Measurements from ENCODE around the gene GCA. TPM values are rescaled to one million over a fixed set of nuclear protein-coding genes. Genes with fewer than 3 reads are reported as not detected.
A peak's percentile ranks its signal among the peaks of the same experiment; 100 is the strongest.

The GCA gene, protein sequence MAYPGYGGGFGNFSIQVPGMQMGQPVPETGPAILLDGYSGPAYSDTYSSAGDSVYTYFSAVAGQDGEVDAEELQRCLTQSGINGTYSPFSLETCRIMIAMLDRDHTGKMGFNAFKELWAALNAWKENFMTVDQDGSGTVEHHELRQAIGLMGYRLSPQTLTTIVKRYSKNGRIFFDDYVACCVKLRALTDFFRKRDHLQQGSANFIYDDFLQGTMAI
- polyA plus RNA-seq (2013, experiment 1 of 2): 23.3 TPM
- 26.6 TPM for polyA plus RNA-seq (2013, experiment 2 of 2)

DNA sequence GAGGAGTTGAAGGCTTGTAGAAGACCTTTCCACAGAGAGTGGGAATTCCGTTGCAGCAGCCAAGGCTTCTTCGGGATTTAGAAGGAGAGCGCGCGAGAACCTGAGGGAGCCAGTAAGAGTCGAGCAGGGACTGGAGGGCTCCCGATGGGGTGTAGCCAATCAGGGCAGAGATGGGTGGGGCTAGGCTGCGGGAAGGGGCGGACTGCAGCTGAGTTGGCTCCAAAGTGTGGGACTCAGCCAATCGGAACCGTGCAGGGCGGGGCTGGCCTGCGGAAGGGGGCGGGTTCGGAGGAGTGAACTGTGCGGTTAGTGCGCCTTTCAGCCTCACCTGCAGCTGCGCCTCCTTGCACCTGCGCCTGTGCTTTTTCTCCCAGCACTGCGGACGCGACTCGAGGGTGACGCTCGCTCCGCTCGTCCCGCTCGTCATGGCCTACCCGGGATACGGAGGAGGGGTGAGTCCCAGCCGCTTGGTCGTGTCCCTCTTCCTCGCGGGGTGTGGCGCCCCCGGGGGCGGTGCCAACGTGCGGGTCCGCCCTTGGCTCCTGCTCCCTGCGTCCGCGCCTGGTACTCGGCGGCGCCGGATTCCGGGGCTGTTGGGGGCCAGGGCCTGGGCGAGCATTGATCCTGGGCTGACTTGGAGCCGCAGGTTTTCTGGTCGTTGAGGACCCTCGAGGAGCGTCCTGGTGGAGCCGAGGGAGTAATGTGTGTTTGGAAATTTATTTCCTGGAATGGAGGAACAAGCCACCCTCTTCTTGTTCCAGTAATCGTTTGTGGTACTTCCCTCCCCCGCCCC is at the start of gene GCA:
GCA (plus strand) TSS at position 309 of the 793 bp plus-strand sequence; CDS start at position 426, 117 bp downstream.
- H3K27me3 ChIP-seq (ENCODE audit: insufficient read depth, low read length): peaks cover 12% of the 10 kb centered on the region; the same call in 1 of the 2 replicates
- under 1% methylated on average over 57 of the region's 57 CpGs for WGBS
- peaks cover 7% of the 10 kb centered on the region; the same call in 1 of the 2 replicates for H3K4me1 ChIP-seq (ENCODE audit: insufficient read depth, low read length)
- H3K9ac ChIP-seq (ENCODE audit: low read depth, low read length): peak within 1 kb of the TSS; percentile 79
- H3K27ac ChIP-seq (ENCODE audit: low read depth, low read length): peak within 1 kb of the TSS; percentile 31; the same call in 1 of the 2 replicates
- H3K9me3 ChIP-seq (ENCODE audit: insufficient read depth, low read depth, low read length): no peaks in the 10 kb centered on the region
- no peaks in the 10 kb centered on the region for H3K36me3 ChIP-seq (ENCODE audit: insufficient read depth, low read length)
- H3K4me3 ChIP-seq (ENCODE audit: low read length): peak within 1 kb of the TSS; percentile 83

DNA sequence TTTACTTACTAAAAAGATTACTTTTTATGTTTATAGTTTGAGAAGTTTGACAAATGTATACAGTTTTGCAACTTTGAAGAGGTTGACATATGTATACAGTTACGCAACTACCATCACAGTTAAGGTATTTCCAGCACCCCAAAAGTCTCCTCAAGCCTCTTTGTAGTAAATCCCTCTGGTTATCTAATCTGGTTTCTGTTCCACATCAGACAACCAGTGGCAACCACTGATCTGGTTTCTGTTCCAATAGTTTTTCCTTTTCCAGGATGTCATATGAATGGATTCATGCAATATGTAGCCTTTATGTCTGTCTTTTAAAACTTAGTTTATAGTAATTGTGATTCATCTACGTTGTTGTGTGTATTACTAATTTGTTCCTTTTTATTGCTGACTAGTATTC is 48.9 kb upstream of the GCA start:
- WGBS: 90% methylated on average over 2 of the region's 2 CpGs
- no peak overlapping the region for H3K9ac ChIP-seq (ENCODE audit: low read depth, low read length)
- no peak overlapping the region for H3K27ac ChIP-seq (ENCODE audit: low read depth, low read length)
- H3K4me3 ChIP-seq (ENCODE audit: low read length): no peak overlapping the region
- H3K9me3 ChIP-seq (ENCODE audit: insufficient read depth, low read depth, low read length): no peaks in the 10 kb centered on the region
- no peaks in the 10 kb centered on the region for H3K27me3 ChIP-seq (ENCODE audit: insufficient read depth, low read length)
- H3K4me1 ChIP-seq (ENCODE audit: insufficient read depth, low read length): no peaks in the 10 kb centered on the region
- H3K36me3 ChIP-seq (ENCODE audit: insufficient read depth, low read length): no peaks in the 10 kb centered on the region

DNA sequence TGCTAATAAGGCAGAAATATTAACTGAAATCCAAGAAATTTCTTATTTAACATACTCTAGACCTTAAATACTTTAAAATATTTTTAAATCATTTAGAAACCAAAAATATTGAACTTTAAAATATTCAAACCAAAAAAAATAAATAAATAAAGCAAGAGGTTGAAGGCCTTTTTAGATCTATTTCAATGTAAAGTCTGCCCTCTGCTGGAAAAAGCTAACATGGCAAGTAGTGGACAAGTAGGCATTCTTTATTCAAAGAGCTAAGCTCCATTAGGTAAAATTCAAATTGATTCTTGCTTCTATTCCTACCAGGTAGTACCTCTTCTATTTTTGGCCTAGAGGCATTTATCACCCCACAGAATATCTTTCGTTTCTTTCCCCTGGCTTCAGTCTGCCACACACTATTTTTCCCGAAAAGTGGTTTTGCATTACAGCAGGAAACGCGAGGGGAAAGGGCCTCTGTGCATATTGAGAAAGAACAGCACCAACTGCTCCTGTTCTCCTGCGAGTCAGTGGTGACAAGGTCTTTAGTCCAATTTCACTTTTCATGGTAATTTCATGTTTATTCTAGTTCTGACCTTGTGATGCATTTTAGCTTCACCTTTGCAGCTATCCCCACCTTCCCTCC is 45.9 kb upstream of the GCA start:
- Histone ChIP-seq H3K4me1 (ENCODE audit: insufficient read depth, low read length) (no peaks in the 10 kb centered on the region), H3K9ac (ENCODE audit: low read depth, low read length) (no peak overlapping the region), H3K4me3 (ENCODE audit: low read length) (no peak overlapping the region), H3K36me3 (ENCODE audit: insufficient read depth, low read length) (no peaks in the 10 kb centered on the region), H3K27me3 (ENCODE audit: insufficient read depth, low read length) (no peaks in the 10 kb centered on the region), H3K27ac (ENCODE audit: low read depth, low read length) (no peak overlapping the region), H3K9me3 (ENCODE audit: insufficient read depth, low read depth, low read length) (no peaks in the 10 kb centered on the region)
- WGBS: 63% methylated on average over 5 of the region's 5 CpGs

DNA sequence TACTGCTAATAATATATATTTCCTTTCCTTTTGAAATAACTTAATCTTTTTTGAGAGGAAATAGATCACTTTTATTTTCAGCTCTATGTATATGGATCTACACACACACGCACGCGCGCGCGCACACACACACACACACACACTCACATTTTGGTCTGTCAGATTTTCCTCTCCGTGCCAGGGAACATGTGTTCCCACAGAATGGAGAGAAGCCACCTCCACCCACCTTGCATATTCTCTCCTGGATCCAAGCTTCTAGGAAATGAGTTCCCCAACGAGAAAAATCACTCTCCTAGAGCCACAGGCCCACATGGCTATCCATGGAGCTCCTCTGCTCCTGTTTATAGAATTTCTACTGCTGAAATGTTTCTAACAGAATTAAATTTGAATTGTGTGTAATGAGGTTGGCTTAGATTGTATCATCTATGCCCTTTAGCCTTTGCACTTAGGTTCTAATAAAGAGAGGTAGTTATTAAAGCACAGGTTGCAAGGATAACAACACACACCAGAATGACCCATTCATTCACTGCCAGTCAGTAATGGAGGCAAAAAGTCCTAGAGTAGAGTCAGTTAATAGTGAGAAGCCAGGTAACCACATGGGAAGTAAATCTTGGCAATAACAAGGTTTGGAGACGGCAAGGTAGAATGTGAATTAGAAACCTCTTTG is 45.1 kb upstream of the GCA start:
- H3K9ac ChIP-seq (ENCODE audit: low read depth, low read length): no peak overlapping the region
- no peak overlapping the region for H3K4me3 ChIP-seq (ENCODE audit: low read length)
- H3K27me3 ChIP-seq (ENCODE audit: insufficient read depth, low read length): no peaks in the 10 kb centered on the region
- no peaks in the 10 kb centered on the region for H3K9me3 ChIP-seq (ENCODE audit: insufficient read depth, low read depth, low read length)
- WGBS: 96% methylated on average over 9 of the region's 9 CpGs
- H3K27ac ChIP-seq (ENCODE audit: low read depth, low read length): no peak overlapping the region
- no peaks in the 10 kb centered on the region for H3K4me1 ChIP-seq (ENCODE audit: insufficient read depth, low read length)
- no peaks in the 10 kb centered on the region for H3K36me3 ChIP-seq (ENCODE audit: insufficient read depth, low read length)

DNA sequence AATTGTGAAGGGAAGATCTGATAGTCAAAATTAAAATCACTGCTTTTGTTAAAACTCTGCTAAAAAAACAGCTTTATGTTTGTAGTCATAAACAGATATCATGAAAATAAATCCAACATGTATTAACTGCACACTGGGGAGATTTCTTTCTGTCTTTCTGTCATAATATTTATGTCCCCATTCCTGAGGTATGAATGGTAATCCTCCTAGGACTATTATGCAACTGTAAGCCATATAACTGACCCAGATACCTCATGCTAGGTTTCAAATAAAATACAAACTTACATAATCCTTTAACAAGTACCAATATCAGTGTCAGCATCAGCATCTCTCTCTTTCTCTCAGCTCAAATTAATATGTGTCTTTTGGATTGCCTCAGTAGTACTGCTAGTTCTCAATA is 43.7 kb upstream of the GCA start:
- Histone ChIP-seq H3K27me3 (ENCODE audit: insufficient read depth, low read length) (no peaks in the 10 kb centered on the region), H3K4me1 (ENCODE audit: insufficient read depth, low read length) (no peaks in the 10 kb centered on the region), H3K4me3 (ENCODE audit: low read length) (no peak overlapping the region), H3K36me3 (ENCODE audit: insufficient read depth, low read length) (no peaks in the 10 kb centered on the region), H3K9ac (ENCODE audit: low read depth, low read length) (no peak overlapping the region), H3K27ac (ENCODE audit: low read depth, low read length) (no peak overlapping the region), H3K9me3 (ENCODE audit: insufficient read depth, low read depth, low read length) (no peaks in the 10 kb centered on the region)

DNA sequence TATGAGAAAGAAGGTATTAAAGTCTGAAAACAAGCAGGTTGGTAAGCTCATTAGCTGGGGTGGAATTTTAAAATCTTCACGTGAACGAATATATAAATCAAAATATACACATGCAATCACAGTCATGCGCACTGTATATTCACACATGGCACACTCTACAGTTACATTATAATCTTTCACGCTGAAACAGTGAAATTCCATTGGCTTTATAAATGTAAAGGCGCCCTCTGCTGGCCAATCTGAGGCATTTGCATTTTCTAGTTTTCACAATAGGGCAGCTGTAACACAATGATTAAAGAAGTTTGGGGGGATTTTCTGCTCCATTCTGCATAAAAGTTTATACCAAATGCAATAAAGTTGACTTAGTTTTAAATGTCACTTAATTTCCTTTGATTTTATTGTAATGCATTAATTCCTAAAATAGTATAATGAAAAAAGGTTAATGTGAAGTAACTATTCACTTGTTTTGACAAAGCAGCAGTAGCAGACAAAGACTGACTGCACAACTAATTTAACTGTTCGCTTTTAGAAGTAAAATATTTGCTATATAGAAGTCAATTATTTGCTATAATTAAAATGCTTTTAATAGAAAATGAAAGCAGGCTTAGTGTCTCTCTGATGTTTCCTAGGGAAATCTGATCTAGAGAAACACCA is 42.7 kb upstream of the GCA start:
- H3K27me3 ChIP-seq (ENCODE audit: insufficient read depth, low read length): no peaks in the 10 kb centered on the region
- no peaks in the 10 kb centered on the region for H3K9me3 ChIP-seq (ENCODE audit: insufficient read depth, low read depth, low read length)
- no peak overlapping the region for H3K27ac ChIP-seq (ENCODE audit: low read depth, low read length)
- no peaks in the 10 kb centered on the region for H3K4me1 ChIP-seq (ENCODE audit: insufficient read depth, low read length)
- WGBS: 4% methylated on average over 5 of the region's 6 CpGs
- no peaks in the 10 kb centered on the region for H3K36me3 ChIP-seq (ENCODE audit: insufficient read depth, low read length)
- no peak overlapping the region for H3K9ac ChIP-seq (ENCODE audit: low read depth, low read length)
- H3K4me3 ChIP-seq (ENCODE audit: low read length): no peak overlapping the region

DNA sequence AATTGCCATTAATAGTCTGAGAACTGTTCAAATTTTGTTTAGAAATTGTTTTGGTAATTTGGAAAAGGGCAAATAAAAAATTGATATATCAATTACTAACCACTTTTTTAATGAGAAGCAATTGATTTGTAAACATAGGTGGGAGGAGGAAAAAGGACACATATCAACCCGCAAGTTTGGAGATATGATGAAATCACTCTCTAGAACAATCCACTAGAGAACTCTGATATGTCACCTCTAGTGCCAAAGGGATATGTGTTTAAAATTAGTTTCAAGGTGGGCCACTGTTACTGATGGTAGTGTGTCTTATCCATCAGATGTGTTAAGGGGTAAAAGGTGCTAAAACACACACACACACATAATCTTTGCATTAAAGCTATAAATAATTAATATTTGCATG is 42.1 kb upstream of the GCA start:
- Histone ChIP-seq H3K9ac (ENCODE audit: low read depth, low read length) (no peak overlapping the region), H3K27ac (ENCODE audit: low read depth, low read length) (no peak overlapping the region), H3K36me3 (ENCODE audit: insufficient read depth, low read length) (no peaks in the 10 kb centered on the region), H3K4me3 (ENCODE audit: low read length) (no peak overlapping the region), H3K27me3 (ENCODE audit: insufficient read depth, low read length) (no peaks in the 10 kb centered on the region), H3K4me1 (ENCODE audit: insufficient read depth, low read length) (no peaks in the 10 kb centered on the region), H3K9me3 (ENCODE audit: insufficient read depth, low read depth, low read length) (no peaks in the 10 kb centered on the region)
- WGBS: no CpG with 5 or more reads among the region's 1 CpG

DNA sequence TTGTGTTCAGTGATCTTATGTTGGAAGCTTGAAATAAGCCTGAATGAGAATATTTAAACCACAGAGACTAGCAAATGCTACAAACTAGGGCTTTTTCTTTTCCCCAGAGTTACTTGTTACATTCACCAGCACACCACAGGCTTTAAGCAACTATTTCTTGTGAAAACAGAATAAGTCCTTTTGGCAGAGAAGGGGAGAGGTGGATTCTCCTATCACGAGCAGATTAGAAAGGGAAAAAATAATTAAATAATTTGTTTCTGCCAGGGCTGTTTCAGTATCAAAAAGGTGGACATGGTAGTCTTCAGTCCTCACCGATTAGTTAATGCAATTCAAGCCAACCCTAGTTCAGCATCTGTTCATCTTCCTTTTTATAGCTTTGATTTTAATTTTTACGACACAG is 38.0 kb upstream of the GCA start:
- Histone ChIP-seq H3K27me3 (ENCODE audit: insufficient read depth, low read length) (no peaks in the 10 kb centered on the region), H3K9ac (ENCODE audit: low read depth, low read length) (no peak overlapping the region), H3K4me3 (ENCODE audit: low read length) (no peak overlapping the region), H3K36me3 (ENCODE audit: insufficient read depth, low read length) (no peaks in the 10 kb centered on the region), H3K9me3 (ENCODE audit: insufficient read depth, low read depth, low read length) (no peaks in the 10 kb centered on the region), H3K27ac (ENCODE audit: low read depth, low read length) (no peak overlapping the region), H3K4me1 (ENCODE audit: insufficient read depth, low read length) (no peaks in the 10 kb centered on the region)
- WGBS: 97% methylated on average over 3 of the region's 3 CpGs

DNA sequence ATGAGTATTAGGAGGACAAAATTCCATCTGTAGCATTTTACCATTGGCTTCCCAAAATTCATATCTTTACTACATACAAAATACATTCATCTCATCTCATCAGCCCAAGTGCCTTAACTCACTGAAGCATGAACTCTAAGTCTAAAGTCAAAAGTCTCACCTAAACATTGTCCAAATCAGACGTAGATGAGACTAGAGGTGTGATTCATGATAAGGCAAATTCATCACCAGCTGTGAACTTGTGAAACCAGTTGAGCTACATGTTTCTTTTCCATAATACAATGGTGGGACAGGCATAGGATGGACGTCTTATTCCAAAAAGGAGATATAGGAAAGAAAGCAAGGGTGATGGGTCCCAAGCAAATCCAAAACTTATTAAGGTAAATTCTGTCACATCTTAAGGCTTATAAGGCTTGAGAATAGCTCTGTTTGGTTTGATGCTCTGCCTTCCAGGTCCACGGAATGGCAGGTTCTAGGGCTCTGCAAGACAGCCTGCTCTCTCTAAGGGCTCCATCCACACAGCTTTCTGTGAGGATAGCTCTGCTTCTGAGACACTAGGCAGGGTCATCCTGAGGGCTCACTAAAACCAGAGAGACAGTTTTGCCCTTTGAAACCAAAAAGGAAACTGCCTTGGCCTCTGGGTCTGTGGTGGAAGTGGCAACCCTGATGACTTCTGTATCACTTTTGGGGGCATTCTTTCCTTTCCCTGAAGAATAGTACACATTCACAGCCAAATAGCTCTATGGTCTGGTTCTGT is 35.0 kb upstream of the GCA start:
- H3K27ac ChIP-seq (ENCODE audit: low read depth, low read length): no peak overlapping the region
- H3K36me3 ChIP-seq (ENCODE audit: insufficient read depth, low read length): no peaks in the 10 kb centered on the region
- WGBS: 95% methylated on average over 3 of the region's 3 CpGs
- H3K27me3 ChIP-seq (ENCODE audit: insufficient read depth, low read length): no peaks in the 10 kb centered on the region
- no peaks in the 10 kb centered on the region for H3K4me1 ChIP-seq (ENCODE audit: insufficient read depth, low read length)
- H3K4me3 ChIP-seq (ENCODE audit: low read length): no peak overlapping the region
- no peak overlapping the region for H3K9ac ChIP-seq (ENCODE audit: low read depth, low read length)
- H3K9me3 ChIP-seq (ENCODE audit: insufficient read depth, low read depth, low read length): no peaks in the 10 kb centered on the region

DNA sequence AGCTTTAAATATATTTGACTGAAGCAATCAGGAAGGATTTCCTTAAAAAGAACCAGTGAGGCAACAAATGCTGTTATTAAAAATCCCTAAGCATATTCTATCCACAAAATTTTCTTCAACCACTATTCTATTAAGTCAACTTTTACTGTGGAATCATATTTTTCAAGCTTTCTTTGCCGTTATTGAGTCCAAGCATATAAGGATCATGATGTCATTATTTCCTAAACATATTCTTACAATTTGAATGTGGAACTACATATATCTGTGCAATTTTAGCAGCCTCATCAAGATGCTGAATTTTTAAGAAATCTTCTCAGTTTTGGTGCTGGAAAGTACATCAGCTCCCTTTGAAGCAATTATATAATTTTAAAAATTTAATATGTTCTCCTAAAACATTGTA is 31.1 kb upstream of the GCA start:
- no peak overlapping the region for H3K9ac ChIP-seq (ENCODE audit: low read depth, low read length)
- no peak overlapping the region for H3K27ac ChIP-seq (ENCODE audit: low read depth, low read length)
- no peaks in the 10 kb centered on the region for H3K4me1 ChIP-seq (ENCODE audit: insufficient read depth, low read length)
- no peak overlapping the region for H3K4me3 ChIP-seq (ENCODE audit: low read length)
- no peaks in the 10 kb centered on the region for H3K9me3 ChIP-seq (ENCODE audit: insufficient read depth, low read depth, low read length)
- 86% methylated on average over 1 of the region's 1 CpG for WGBS
- H3K27me3 ChIP-seq (ENCODE audit: insufficient read depth, low read length): peaks cover 10% of the 10 kb centered on the region
- no peaks in the 10 kb centered on the region for H3K36me3 ChIP-seq (ENCODE audit: insufficient read depth, low read length)

All from HUES64 (cell line).